GM03348 (cell line): Measurements from ENCODE around the gene RUVBL1.

Source experiments
- DNase-seq: peaks from one replicate; pipeline ENCODE4 v3.0.0; 2012; ENCODE audit warnings: low spot score

The RUVBL1 gene

GRCh38 chr3:128083396-128083795 is 40.2 kb downstream of the RUVBL1 start:
- no peak for DNase-seq

- DNase-seq: no peak
These were observed 41.1 kb downstream of the RUVBL1 start for GRCh38 chr3:128082546-128082945.

- DNase-seq: peak; percentile 67
These were observed 41.8 kb downstream of the RUVBL1 start for GRCh38 chr3:128081846-128082245.

- DNase-seq: no peak
These were observed 42.4 kb downstream of the RUVBL1 start for GRCh38 chr3:128081226-128081625.

- peak; percentile 82 for DNase-seq
These were observed 43.1 kb downstream of the RUVBL1 start for GRCh38 chr3:128080323-128081080.

GRCh38 chr3:128079823-128080222 is 43.8 kb downstream of the RUVBL1 start:
- DNase-seq: no peak

GRCh38 chr3:128078875-128079274 is 44.7 kb downstream of the RUVBL1 start:
- no peak for DNase-seq

GRCh38 chr3:128078322-128078721 is 45.3 kb downstream of the RUVBL1 start:
- no peak for DNase-seq

GRCh38 chr3:128077665-128078064 is 45.9 kb downstream of the RUVBL1 start:
- no peak for DNase-seq

GRCh38 chr3:128077202-128077624 is 46.4 kb downstream of the RUVBL1 start:
- DNase-seq: peak; percentile 26

GRCh38 chr3:128076483-128077201 is 47.0 kb downstream of the RUVBL1 start:
- DNase-seq: peak; percentile 35

GRCh38 chr3:128075522-128076482 is 47.8 kb downstream of the RUVBL1 start:
- peak; percentile 95 for DNase-seq

GRCh38 chr3:128074851-128075521 is 48.6 kb downstream of the RUVBL1 start:
- DNase-seq: no peak

GRCh38 chr3:128073807-128074206 is 49.8 kb downstream of the RUVBL1 start:
- DNase-seq: no peak

GRCh38 chr3:128073185-128073725 is 50.4 kb downstream of the RUVBL1 start:
- no peak for DNase-seq

GRCh38 chr3:128072454-128073184 is 51.0 kb downstream of the RUVBL1 start:
- no peak for DNase-seq

- DNase-seq: no peak
These were observed 51.7 kb downstream of the RUVBL1 start for GRCh38 chr3:128071771-128072453.

GRCh38 chr3:128070898-128071591 is 52.6 kb downstream of the RUVBL1 start:
- no peak for DNase-seq

GRCh38 chr3:128069271-128069670 is 54.3 kb downstream of the RUVBL1 start:
- DNase-seq: no peak
